Measurements from ENCODE around the gene GNAQ. TPM values are rescaled to one million over a fixed set of nuclear protein-coding genes. Genes with fewer than 3 reads are reported as not detected.

GNAQ gene
- total RNA-seq, 2 donors from 2014 or later: 9.4 to 22.3 TPM

- H3K27ac Mint-ChIP-seq: peak overlapping the region; percentile 32 to 45
- no peak for DNase-seq (ENCODE audit: low spot score in 2 of 2)
- H3K36me3 Mint-ChIP-seq: peaks cover 9 to 29% of the 10 kb centered on the region in 2 donors
Measured at GRCh38 chr9:77916410-77916819, 115.2 kb downstream of the GNAQ start.

DNA sequence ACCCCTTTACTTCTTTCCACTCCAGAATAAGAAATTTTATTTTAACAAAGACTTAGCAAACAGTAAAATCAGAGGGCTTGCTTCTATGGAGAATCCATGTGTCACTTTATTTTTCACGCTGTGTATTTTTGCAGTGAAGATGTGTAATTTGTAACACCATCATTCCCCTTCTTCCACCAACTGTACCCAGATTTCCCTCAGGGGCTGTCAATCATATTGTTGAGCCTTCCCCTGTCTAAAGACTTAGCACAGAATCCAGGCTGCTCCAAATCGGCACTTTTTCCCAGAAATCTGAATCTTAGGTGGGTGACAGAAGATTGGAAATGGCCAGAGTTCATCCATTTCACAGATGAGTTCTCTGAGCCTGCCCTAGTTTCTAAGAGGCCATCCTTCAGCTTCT lies 115.9 kb downstream of the GNAQ start:
- H3K27ac Mint-ChIP-seq: no peak overlapping the region
- ATAC-seq (no peak), DNase-seq (ENCODE audit: low spot score in 2 of 2) (no peak)
- H3K9me3 Mint-ChIP-seq: peaks cover 0 to 8% of the 10 kb centered on the region in 2 donors
- H3K36me3 Mint-ChIP-seq: peaks cover 9 to 29% of the 10 kb centered on the region in 2 donors

More at GRCh38 chr9:77916410-77916819, 115.2 kb downstream of the GNAQ start:
- no peak for ATAC-seq
- H3K9me3 Mint-ChIP-seq: peaks cover 0 to 8% of the 10 kb centered on the region in 2 donors

GRCh38 chr9:77912895-77913693 lies 118.5 kb downstream of the GNAQ start:
- no peak overlapping the region for H3K27ac Mint-ChIP-seq
- no peak for ATAC-seq
- peaks cover 0 to 8% of the 10 kb centered on the region in 2 donors for H3K9me3 Mint-ChIP-seq
- DNase-seq (ENCODE audit: low spot score in 2 of 2): no peak
- peaks cover 11 to 22% of the 10 kb centered on the region in 2 donors for H3K36me3 Mint-ChIP-seq

DNA sequence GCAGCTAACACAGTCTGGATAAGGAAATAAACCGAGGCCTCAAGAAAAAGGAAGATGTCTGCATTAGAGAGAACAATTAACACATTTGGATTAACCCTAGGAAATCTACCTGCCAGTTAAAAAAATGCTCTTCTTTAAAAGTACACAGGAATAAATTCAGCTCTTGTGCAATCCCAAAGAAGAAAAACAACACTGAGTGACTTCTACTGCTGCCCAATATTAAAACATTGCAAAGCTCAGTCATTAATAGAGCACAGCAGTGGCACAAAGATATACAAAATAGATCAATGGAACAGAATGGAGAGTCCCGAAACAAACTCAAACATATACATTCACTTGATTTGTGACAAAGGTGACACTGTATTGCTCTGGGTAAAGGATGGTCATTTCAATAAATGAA lies 119.7 kb downstream of the GNAQ start:
- Mint-ChIP-seq H3K36me3 (peaks cover 13 to 24% of the 10 kb centered on the region in 2 donors), H3K9me3 (peaks cover 0 to 8% of the 10 kb centered on the region in 2 donors), H3K27ac (no peak overlapping the region)
- no peak for ATAC-seq
- no peak for DNase-seq (ENCODE audit: low spot score in 2 of 2)

GRCh38 chr9:77910194-77910621 lies 121.4 kb downstream of the GNAQ start:
- ATAC-seq (no peak), DNase-seq (ENCODE audit: low spot score in 2 of 2) (no peak)
- H3K9me3 Mint-ChIP-seq: peaks cover 0 to 8% of the 10 kb centered on the region in 2 donors
- H3K27ac Mint-ChIP-seq: no peak overlapping the region
- peaks cover 13 to 24% of the 10 kb centered on the region in 2 donors for H3K36me3 Mint-ChIP-seq

DNA sequence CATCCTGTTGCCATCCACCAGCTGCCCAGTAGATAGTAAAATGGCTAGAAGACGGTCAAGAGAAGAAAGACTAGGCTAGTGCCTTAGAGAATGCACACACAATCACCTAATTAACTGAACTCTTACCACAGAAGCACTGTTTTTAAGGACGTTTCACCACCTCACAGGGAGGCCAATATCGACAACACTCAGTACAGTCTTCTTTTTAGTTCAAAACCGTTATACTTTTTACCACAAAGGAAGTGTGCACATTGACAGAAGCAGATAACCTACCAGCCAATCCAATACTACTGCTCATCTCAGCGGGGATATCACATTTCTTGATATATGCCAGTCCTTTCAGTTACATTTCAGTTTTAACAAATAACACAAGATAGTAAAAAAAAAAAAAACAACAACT lies 122.3 kb downstream of the GNAQ start:
- Mint-ChIP-seq H3K9me3 (peaks cover 0 to 8% of the 10 kb centered on the region in 2 donors), H3K36me3 (peaks cover 13 to 24% of the 10 kb centered on the region in 2 donors), H3K27ac (peak overlapping the region; percentile 72 to 73)
- no peak for DNase-seq (ENCODE audit: low spot score in 2 of 2)
- ATAC-seq: peak; percentile 91

DNA sequence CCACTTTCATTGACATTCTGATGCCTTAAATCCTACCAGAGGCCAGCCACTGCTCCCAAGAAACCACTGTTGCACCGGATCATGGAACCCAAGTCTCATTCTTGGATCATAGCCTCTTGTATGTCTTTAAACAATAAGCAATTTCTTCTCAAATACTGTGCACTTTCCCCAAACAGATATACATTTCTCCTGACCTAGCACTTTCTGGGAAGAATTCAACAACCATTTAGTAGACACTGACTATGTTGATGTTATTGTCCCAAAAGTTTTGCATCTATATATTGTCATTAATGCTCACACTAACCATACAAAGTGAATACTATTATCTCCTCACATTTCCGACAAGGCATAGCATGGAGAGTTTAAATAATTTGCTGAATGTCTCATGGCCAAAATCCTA lies 123.3 kb downstream of the GNAQ start:
- H3K9me3 Mint-ChIP-seq: peaks cover 0 to under 1% of the 10 kb centered on the region in 2 donors

DNA sequence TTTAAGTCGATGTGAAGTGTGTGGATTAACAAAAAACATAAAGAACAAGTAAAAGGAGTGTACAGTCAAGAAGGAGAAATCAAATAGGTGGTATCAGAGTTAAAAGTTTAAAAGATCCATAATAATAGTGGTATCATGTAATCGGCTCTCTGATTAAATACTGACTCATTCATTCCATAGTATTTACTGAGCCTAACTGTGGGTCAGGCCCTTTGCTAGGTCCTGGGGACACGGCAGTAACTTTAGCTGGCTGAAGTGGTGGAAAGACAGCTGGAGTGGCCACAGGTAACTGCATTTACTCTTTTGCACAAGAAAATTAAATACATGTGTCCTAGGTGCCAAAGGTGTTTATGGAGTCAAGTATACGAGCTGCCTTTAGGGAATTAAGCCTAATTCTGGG lies 124.0 kb downstream of the GNAQ start:
- DNase-seq (ENCODE audit: low spot score in 2 of 2) (no peak), ATAC-seq (no peak)
- peaks cover 4 to 14% of the 10 kb centered on the region in 2 donors for H3K36me3 Mint-ChIP-seq
- no peaks in the 10 kb centered on the region for H3K9me3 Mint-ChIP-seq
- no peak overlapping the region for H3K27ac Mint-ChIP-seq

More for the DNA sequence above, 123.3 kb downstream of the GNAQ start:
- DNase-seq (ENCODE audit: low spot score in 2 of 2): no peak
- ATAC-seq: no peak
- peak overlapping the region in 1 of 2 donors; percentile 3 for H3K27ac Mint-ChIP-seq
- peaks cover 5 to 15% of the 10 kb centered on the region in 2 donors for H3K36me3 Mint-ChIP-seq

- DNase-seq (ENCODE audit: low spot score in 2 of 2): no peak
- Mint-ChIP-seq H3K27ac (no peak overlapping the region), H3K36me3 (peaks cover 4 to 10% of the 10 kb centered on the region in 2 donors), H3K9me3 (no peaks in the 10 kb centered on the region)
- no peak for ATAC-seq
Measured at GRCh38 chr9:77906991-77907390, 124.6 kb downstream of the GNAQ start.

DNA sequence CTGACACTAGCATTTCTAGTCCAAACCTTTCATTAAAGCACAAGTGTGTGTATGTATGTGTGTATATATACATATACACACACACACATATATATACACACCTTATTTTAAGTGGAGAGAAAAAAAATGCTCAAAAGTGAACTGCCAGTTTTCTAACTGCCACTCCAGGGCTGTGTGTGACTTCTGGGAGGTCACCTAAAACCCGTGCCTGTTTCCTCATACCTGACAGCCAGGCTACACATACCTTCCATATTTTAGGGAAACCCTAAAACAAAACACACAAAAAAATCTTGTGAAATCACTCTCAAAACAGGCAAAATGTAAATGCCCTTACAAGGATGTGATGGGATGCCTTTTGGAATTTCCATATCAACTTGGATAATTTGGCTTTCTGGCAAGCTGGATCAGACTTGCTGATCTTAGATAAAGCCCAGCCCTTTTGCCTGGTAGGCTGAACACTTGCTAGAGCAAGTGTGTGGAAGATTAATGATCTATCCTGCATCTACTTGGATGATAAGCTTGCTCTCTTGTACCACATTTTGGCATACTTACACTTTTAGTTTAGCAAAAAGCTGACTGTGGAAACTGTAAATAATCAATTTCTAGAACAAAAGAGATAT lies 127.8 kb downstream of the GNAQ start:
- Mint-ChIP-seq H3K27ac (no peak overlapping the region), H3K9me3 (no peaks in the 10 kb centered on the region), H3K36me3 (peaks cover 7 to 13% of the 10 kb centered on the region in 2 donors)
- no peak for DNase-seq (ENCODE audit: low spot score in 2 of 2)
- ATAC-seq: no peak

GRCh38 chr9:77901771-77902170 lies 129.8 kb downstream of the GNAQ start:
- H3K9me3 Mint-ChIP-seq: peaks cover 0 to 3% of the 10 kb centered on the region in 2 donors
- ATAC-seq: no peak
- DNase-seq (ENCODE audit: low spot score in 2 of 2): no peak
- H3K27ac Mint-ChIP-seq: no peak overlapping the region
- peaks cover 0 to 9% of the 10 kb centered on the region in 2 donors for H3K36me3 Mint-ChIP-seq

GRCh38 chr9:77901018-77901417 lies 130.6 kb downstream of the GNAQ start:
- no peak for ATAC-seq
- no peak for DNase-seq (ENCODE audit: low spot score in 2 of 2)
- peaks cover 0 to 9% of the 10 kb centered on the region in 2 donors for H3K36me3 Mint-ChIP-seq
- peak overlapping the region in 1 of 2 donors; percentile 16 for H3K27ac Mint-ChIP-seq
- peaks cover 0 to 3% of the 10 kb centered on the region in 2 donors for H3K9me3 Mint-ChIP-seq

DNA sequence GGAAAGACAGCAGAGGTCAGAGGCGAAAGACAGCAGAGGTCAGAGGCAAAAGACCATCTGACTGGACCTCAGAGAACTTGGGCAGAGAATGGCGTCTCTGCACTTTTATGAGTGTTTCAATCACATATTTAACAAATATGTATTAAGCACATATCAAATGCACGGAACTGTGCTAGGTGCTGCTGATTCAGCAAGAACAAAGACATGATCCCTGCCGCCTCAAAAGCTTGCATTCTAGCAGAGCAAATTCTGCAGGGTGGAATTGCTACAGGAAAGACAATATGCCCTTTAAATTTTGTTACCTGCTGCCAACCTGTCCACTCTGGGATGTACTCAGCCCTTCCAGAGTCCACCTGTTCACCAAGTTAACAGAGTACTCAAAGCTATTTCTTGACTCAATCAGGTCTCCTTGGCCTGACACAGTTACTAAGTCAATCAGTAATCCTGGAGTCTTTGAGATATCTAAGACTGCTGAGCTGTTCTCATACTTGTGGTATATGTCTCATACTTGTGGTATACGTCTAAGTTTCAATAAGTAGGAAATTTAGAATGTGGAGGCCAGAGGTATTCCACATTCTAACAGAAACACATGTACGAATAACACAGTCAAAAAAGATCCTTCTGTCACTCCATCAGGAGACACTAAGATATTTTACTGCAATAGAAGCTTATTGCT lies 131.8 kb downstream of the GNAQ start:
- Mint-ChIP-seq H3K27ac (no peak overlapping the region), H3K36me3 (peaks cover 0 to 9% of the 10 kb centered on the region in 2 donors), H3K9me3 (peaks cover 0 to 3% of the 10 kb centered on the region in 2 donors)
- DNase-seq (ENCODE audit: low spot score in 2 of 2) (no peak), ATAC-seq (peak; percentile 90 to 91)

GRCh38 chr9:77898864-77899263 lies 132.7 kb downstream of the GNAQ start:
- ATAC-seq: no peak
- H3K36me3 Mint-ChIP-seq: peaks cover 0 to 9% of the 10 kb centered on the region in 2 donors
- no peak overlapping the region for H3K27ac Mint-ChIP-seq

DNA sequence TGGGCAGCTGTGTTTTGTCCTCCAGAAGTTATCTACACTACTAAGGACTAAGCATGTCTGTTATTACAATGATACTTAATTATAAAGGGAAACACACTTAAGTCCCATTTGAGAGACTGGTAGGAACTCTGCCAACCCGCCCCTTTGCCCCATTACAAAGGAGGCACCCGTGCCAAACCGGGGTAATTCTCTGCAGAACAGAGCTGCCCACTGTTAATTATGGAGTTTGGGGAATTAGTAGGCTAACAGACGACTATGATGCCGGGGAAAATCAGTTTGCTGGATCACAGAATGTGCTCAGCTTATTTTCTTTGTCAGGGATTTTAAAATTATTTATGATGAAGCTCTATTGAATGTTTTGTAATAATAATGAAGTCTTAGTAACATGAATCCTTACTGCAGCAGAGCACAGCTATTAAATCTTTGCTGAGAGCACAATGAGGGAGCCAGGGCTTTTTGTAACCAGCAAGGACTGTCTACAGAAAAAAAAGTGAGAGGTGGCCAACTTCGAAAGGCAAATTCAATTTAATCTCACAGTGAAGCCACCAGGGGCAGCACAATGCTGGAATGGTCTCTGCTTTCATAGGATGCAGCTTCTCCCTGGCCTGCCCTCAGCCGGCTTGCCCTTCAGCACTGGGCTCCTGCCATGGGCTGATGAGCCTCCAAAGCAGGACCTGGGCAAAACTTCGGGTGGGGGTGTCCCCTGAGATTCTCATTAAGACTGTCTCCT lies 134.5 kb downstream of the GNAQ start:
- Mint-ChIP-seq H3K9me3 (peaks cover 0 to 3% of the 10 kb centered on the region in 2 donors), H3K27ac (peak overlapping the region in 1 of 2 donors; percentile 53), H3K36me3 (peaks cover 0 to 9% of the 10 kb centered on the region in 2 donors)
- ATAC-seq: no peak
- no peak for DNase-seq (ENCODE audit: low spot score in 2 of 2)

More at GRCh38 chr9:77898864-77899263, 132.7 kb downstream of the GNAQ start:
- peaks cover 0 to 3% of the 10 kb centered on the region in 2 donors for H3K9me3 Mint-ChIP-seq
- DNase-seq (ENCODE audit: low spot score in 2 of 2): no peak

- peaks cover 0 to 6% of the 10 kb centered on the region in 2 donors for H3K36me3 Mint-ChIP-seq
- H3K9me3 Mint-ChIP-seq: peaks cover 0 to 3% of the 10 kb centered on the region in 2 donors
- ATAC-seq (no peak), DNase-seq (ENCODE audit: low spot score in 2 of 2) (no peak)
- H3K27ac Mint-ChIP-seq: no peak overlapping the region
Measured at GRCh38 chr9:77896269-77896937, 135.2 kb downstream of the GNAQ start.

All from activated naive CD4-positive, alpha-beta T cell treated with anti-CD3 and anti-CD28 coated beads, Interleukin-2, amount 50 U/mL, for 72 hours (primary cell).